SK-N-SH (cell line): Measurements from ENCODE around the gene DEPP1. TPM values are rescaled to one million over a fixed set of nuclear protein-coding genes. Genes with fewer than 3 reads are reported as not detected.

Experiments
- CTCF ChIA-PET: fragments of 300-600, 350-600 bp; formaldehyde crosslinking; extraction: SDS; loops from one replicate; lab custom pipeline; 2021; lab: Yijun Ruan, JAX
- POLR2A ChIA-PET: fragments of 350-600 bp; sonication (Branson Sonifier 250); formaldehyde crosslinking; extraction: SDS; loops from one replicate; lab custom pipeline; 2020; ENCODE audit warnings: antibody characterized with exemption, inconsistent platforms; lab: Yijun Ruan, JAX
- DNase-seq: peaks from one replicate; pipeline ENCODE4 v3.0.0; 2012
- H2AFZ ChIP-seq: fragments of 200-600 bp; sonication (generic); 2 replicates; pipeline ENCODE4 v1.8.1; 2016; ENCODE audit warnings: antibody characterized with exemption, mild to moderate bottlenecking, low read depth
- H3F3A ChIP-seq: fragments of 200-600 bp; sonication (generic); replicated peaks from 2 replicates; pipeline ENCODE3; 2016; ENCODE audit warnings: antibody characterized with exemption, mild to moderate bottlenecking; ENCODE audit not compliant: insufficient read depth
- H3K27ac ChIP-seq, 2 experiments: fragments of 200-500 bp in 1 of 2; fragments of 200-600 bp in 1 of 2; sonication (Bioruptor generic) in 1 of 2; sonication (generic), shearing (Covaris generic) in 1 of 2; 2 replicates each; pipeline versions ENCODE4 v1.5.1 to v1.6.1; 2014 to 2016; ENCODE audit warnings: low read depth in 2 of 2, inconsistent platforms in 1 of 2, low read length in 1 of 2, mild to moderate bottlenecking in 1 of 2, mixed read lengths in 1 of 2
- H3K27me3 ChIP-seq: fragments of 200-600 bp; sonication (generic), shearing (Covaris generic); 2 replicates; pipeline ENCODE4 v1.6.1; 2016; ENCODE audit warnings: mixed run types; ENCODE audit not compliant: insufficient read depth
- H3K36me3 ChIP-seq, 2 experiments: fragments of 200-500 bp in 1 of 2; fragments of 200-600 bp in 1 of 2; sonication (Bioruptor generic) in 1 of 2; sonication (generic) in 1 of 2; replicated peaks in 1 of 2; 2 replicates each; pipeline versions ENCODE3 to v1.5.1; 2014 to 2016; ENCODE audit warnings: low read length in 1 of 2, mild to moderate bottlenecking in 1 of 2; ENCODE audit not compliant: insufficient read depth in 2 of 2, control insufficient read depth in 1 of 2
- H3K4me1 ChIP-seq, 2 experiments: fragments of 200-500 bp in 1 of 2; fragments of 200-600 bp in 1 of 2; sonication (Bioruptor generic) in 1 of 2; sonication (generic), shearing (Covaris generic) in 1 of 2; 2 replicates each; pipeline versions ENCODE4 v1.5.1 to v1.6.1; 2014 to 2016; ENCODE audit warnings: low read depth in 1 of 2, low read length in 1 of 2, mixed run types in 1 of 2; ENCODE audit not compliant: insufficient read depth in 2 of 2, control insufficient read depth in 1 of 2
- H3K4me2 ChIP-seq: fragments of 200-600 bp; sonication (generic), shearing (Covaris generic); 2 replicates; pipeline ENCODE4 v1.6.1; 2017; ENCODE audit warnings: mixed run types
- H3K4me3 ChIP-seq, 2 experiments: fragments of 200-500 bp in 1 of 2; fragments of 200-600 bp in 1 of 2; sonication (Bioruptor generic) in 1 of 2; sonication (generic), shearing (Covaris generic) in 1 of 2; 2 replicates each; pipeline versions ENCODE4 v1.5.1 to v1.8.1; 2014 to 2016; ENCODE audit warnings: low read depth in 2 of 2, inconsistent platforms in 1 of 2, low read length in 1 of 2, mild to moderate bottlenecking in 1 of 2, mixed read lengths in 1 of 2, moderate library complexity in 1 of 2
- H3K79me2 ChIP-seq: fragments of 200-600 bp; sonication (generic); 2 replicates; pipeline ENCODE4 v1.8.1; 2017; ENCODE audit warnings: mild to moderate bottlenecking; ENCODE audit not compliant: insufficient read depth
- H3K9ac ChIP-seq: fragments of 200-600 bp; sonication (generic); 2 replicates; pipeline ENCODE4 v1.6.1; 2017; ENCODE audit warnings: mixed run types
- H3K9me2 ChIP-seq: fragments of 200-600 bp; sonication (generic); 2 replicates; pipeline ENCODE4 v1.6.1; 2017; ENCODE audit warnings: mixed run types
- H3K9me3 ChIP-seq: fragments of 200-600 bp; sonication (generic); 2 replicates; pipeline ENCODE4 v1.6.1; 2017; ENCODE audit warnings: mixed run types, mild to moderate bottlenecking, moderate library complexity
- H4K20me1 ChIP-seq: fragments of 200-600 bp; sonication (generic); 2 replicates; pipeline ENCODE4 v1.6.1; 2017; ENCODE audit warnings: mild to moderate bottlenecking, mixed run types; ENCODE audit not compliant: insufficient read depth
- CHD2 ChIP-seq: fragments of 150-350 bp; IDR thresholded peaks from 2 replicates; pipeline ENCODE4 v1.6.1; 2018; ENCODE audit warnings: low read length; ENCODE audit not compliant: partially characterized antibody
- ELF1 ChIP-seq: IDR thresholded peaks from 2 replicates; pipeline ENCODE4 v1.4.0; 2012
- EP300 ChIP-seq, 2 experiments: IDR thresholded peaks; 2 replicates each; pipeline versions ENCODE4 v1.4.0 to v1.6.1; 2012; ENCODE audit warnings: borderline replicate concordance in 1 of 2, low read depth in 1 of 2, low read length in 1 of 2
- GABPA ChIP-seq: IDR thresholded peaks from 2 replicates; pipeline ENCODE4 v1.4.0; 2012; ENCODE audit warnings: low read depth, mild to moderate bottlenecking
- IRF3 ChIP-seq: fragments of 150-350 bp; IDR thresholded peaks from 2 replicates; pipeline ENCODE4 v1.6.1; 2016; ENCODE audit warnings: mild to moderate bottlenecking, low read depth, low read length
- MEF2A ChIP-seq: IDR thresholded peaks from 2 replicates; pipeline ENCODE4 v1.4.0; 2012; ENCODE audit warnings: low read depth, borderline replicate concordance
- MXI1 ChIP-seq: IDR thresholded peaks from 2 replicates; pipeline ENCODE4 v1.6.1; 2012; ENCODE audit warnings: mild to moderate bottlenecking, low read depth, low read length, improper control_type of control experiment
- RCOR1 ChIP-seq: fragments of 150-350 bp; IDR thresholded peaks from 2 replicates; pipeline ENCODE4 v1.6.1; 2017; ENCODE audit warnings: antibody characterized with exemption, low read length
- RXRA ChIP-seq: IDR thresholded peaks from 2 replicates; pipeline ENCODE4 v1.4.0; 2012; ENCODE audit warnings: low read depth, mild to moderate bottlenecking, borderline replicate concordance
- SIN3A ChIP-seq: IDR thresholded peaks from 2 replicates; pipeline ENCODE4 v1.6.1; 2012; ENCODE audit warnings: low read depth, mild to moderate bottlenecking, low read length, moderate library complexity, borderline replicate concordance
- SMC3 ChIP-seq: IDR thresholded peaks from 2 replicates; pipeline ENCODE4 v1.6.1; 2012; ENCODE audit warnings: low read depth, low read length, improper control_type of control experiment
- TCF12 ChIP-seq: IDR thresholded peaks from 2 replicates; pipeline ENCODE4 v1.4.0; 2012
- USF1 ChIP-seq: IDR thresholded peaks from 2 replicates; pipeline ENCODE4 v1.4.0; 2012; ENCODE audit warnings: low read depth, borderline replicate concordance
- ZBTB33 ChIP-seq: IDR thresholded peaks from 2 replicates; pipeline ENCODE4 v1.4.0; 2012; ENCODE audit warnings: low read depth, borderline replicate concordance
- WGBS: methylation state at CpG from one replicate; pipeline ENCODE4 v1.1.6; 2017; ENCODE audit warnings: low lambda C conversion rate; 5-methylcytosine and 5-hydroxymethylcytosine counted together
- polyA plus RNA-seq, 3 experiments: library from polyadenylated mRNA; depleted of rRNA; stranded (reverse); fragments of >200 nt; gene quantifications; 2 replicates each; pipeline ENCODE4 v1.2.3, GENCODE V29; 2012
- TF ChIP-seq, protein P1 (sequence below): IDR thresholded peaks from 2 replicates; pipeline ENCODE4; 2012

DEPP1 gene
- polyA plus RNA-seq, 1 of the 3 experiments (the other 2 are of a cell fraction): 5.3 TPM

- Histone ChIP-seq H3K79me2 (no peaks in the 10 kb centered on the region), H3K4me3 (no peak overlapping the region), H2AFZ (no peak overlapping the region), H3K4me2 (no peak overlapping the region), H3K27me3 (no peaks in the 10 kb centered on the region), H3K9ac (no peak overlapping the region), H3K9me2 (no peaks in the 10 kb centered on the region), H3K27ac (no peak overlapping the region; a peak in 1 of 4 replicates), H3K4me1 (peaks cover 14 to 22% of the 10 kb centered on the region in 2 experiments; a peak in 3 of 4 replicates), H3F3A (no peaks in the 10 kb centered on the region), H4K20me1 (no peaks in the 10 kb centered on the region), H3K9me3 (no peaks in the 10 kb centered on the region), H3K36me3 (peaks cover 0 to 11% of the 10 kb centered on the region in 2 experiments)
- CTCF ChIA-PET: interaction anchor here (1.0 to 10.6 kb wide), 4 partner anchors 9 to 40 kb away, joined by 5 to 121 read pairs (median 6); no protein-coding TSS in a partner anchor
- DNase-seq: no peak
- 97% methylated on average over 7 of the region's 12 CpGs for WGBS
- TF ChIP-seq SIN3A (no peak), RXRA (no peak), USF1 (no peak), ZBTB33 (no peak), RCOR1 (no peak), TCF12 (no peak), EP300 (IDR thresholded peaks at IDR 0.05; ENCODE audit: borderline replicate concordance in 1 of 2, low read depth in 1 of 2, low read length in 1 of 2) (no peak), CHD2 (no peak), MEF2A (no peak), MXI1 (no peak), GABPA (no peak), IRF3 (no peak), ELF1 (no peak), SMC3 (no peak)
- TF ChIP-seq, protein P1, sequence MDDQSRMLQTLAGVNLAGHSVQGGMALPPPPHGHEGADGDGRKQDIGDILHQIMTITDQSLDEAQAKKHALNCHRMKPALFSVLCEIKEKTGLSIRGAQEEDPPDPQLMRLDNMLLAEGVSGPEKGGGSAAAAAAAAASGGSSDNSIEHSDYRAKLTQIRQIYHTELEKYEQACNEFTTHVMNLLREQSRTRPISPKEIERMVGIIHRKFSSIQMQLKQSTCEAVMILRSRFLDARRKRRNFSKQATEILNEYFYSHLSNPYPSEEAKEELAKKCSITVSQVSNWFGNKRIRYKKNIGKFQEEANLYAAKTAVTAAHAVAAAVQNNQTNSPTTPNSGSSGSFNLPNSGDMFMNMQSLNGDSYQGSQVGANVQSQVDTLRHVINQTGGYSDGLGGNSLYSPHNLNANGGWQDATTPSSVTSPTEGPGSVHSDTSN: no peak
- POLR2A ChIA-PET: no interaction called here
Measured at GRCh38 chr10:44971935-44972757, 6.5 kb downstream of the DEPP1 start.
